Stimulated activated CD8-positive, alpha-beta memory T cell treated with anti-CD3 and anti-CD28 coated beads, Interleukin-4, amount 100 ng/mL, for 24 hours (primary cell): ENCODE results near the gene GLI1.
"Not testable (repeated sequence)": the region's sequence is repeated elsewhere in the genome, so short reads cannot be mapped to it uniquely, and the experiment has no call there.

ENCODE experiments used
- DNase-seq: peaks from one replicate; pipeline ENCODE4 v3.0.0-alpha.2; 2020; ENCODE audit warnings: low read depth

Gene GLI1

GRCh38 chr12:57476162-57476992 lies 16.8 kb downstream of the GLI1 start:
- DNase-seq, result peak; percentile 68

GRCh38 chr12:57476993-57477709 lies 17.6 kb downstream of the GLI1 start:
- DNase-seq, result no peak

GRCh38 chr12:57477710-57478681 lies 18.4 kb downstream of the GLI1 start:
- no peak for DNase-seq

GRCh38 chr12:57479043-57479375 lies 19.4 kb downstream of the GLI1 start:
- DNase-seq, result no peak

- DNase-seq, result no peak
These were observed 20.0 kb downstream of the GLI1 start, which contains the start of gene ARHGAP9 for GRCh38 chr12:57479376-57480115. TSS of gene ARHGAP9 (minus strand) at chr12:57479866. CDS start at chr12:57479406, 460 bp downstream.

GRCh38 chr12:57481671-57482070 lies 22.1 kb downstream of the GLI1 start:
- DNase-seq, result no peak

GRCh38 chr12:57483466-57483865 lies 23.9 kb downstream of the GLI1 start:
- DNase-seq, result no peak

GRCh38 chr12:57485695-57486094 lies 26.1 kb downstream of the GLI1 start:
- DNase-seq, result no peak

- DNase-seq, result no peak
These were observed 27.5 kb downstream of the GLI1 start for GRCh38 chr12:57487055-57487596.

GRCh38 chr12:57487597-57488401 lies 28.2 kb downstream of the GLI1 start, which contains the start of gene MARS1:
TSS of gene MARS1 (plus strand) at chr12:57488068. CDS start at chr12:57488091, 23 bp downstream.
- DNase-seq, result peak; percentile 87

- DNase-seq, result no peak
These were observed 29.0 kb downstream of the GLI1 start for GRCh38 chr12:57488402-57489156.

GRCh38 chr12:57489157-57489641 lies 29.6 kb downstream of the GLI1 start:
- DNase-seq, result no peak

- no peak for DNase-seq
These were observed 30.5 kb downstream of the GLI1 start for GRCh38 chr12:57490126-57490525.

- DNase-seq, result no peak
These were observed 32.1 kb downstream of the GLI1 start for GRCh38 chr12:57491393-57492280.

- not testable (repeated sequence) for DNase-seq
These were observed 35.6 kb downstream of the GLI1 start for GRCh38 chr12:57495051-57495701.

- no peak for DNase-seq
These were observed 37.2 kb downstream of the GLI1 start for GRCh38 chr12:57496822-57497221.

GRCh38 chr12:57497223-57498131 lies 37.9 kb downstream of the GLI1 start:
- no peak for DNase-seq
